ENCODE measurements around the gene SWT1. TPM values are rescaled to one million over a fixed set of nuclear protein-coding genes. Genes with fewer than 3 reads are reported as not detected.
"Not testable (repeated sequence)": the region's sequence is repeated elsewhere in the genome, so short reads cannot be mapped to it uniquely, and the experiment has no call there.

Gene SWT1
- total RNA-seq, 2 donors from 2014 or later = 7.3 to 14.3 TPM

DNA sequence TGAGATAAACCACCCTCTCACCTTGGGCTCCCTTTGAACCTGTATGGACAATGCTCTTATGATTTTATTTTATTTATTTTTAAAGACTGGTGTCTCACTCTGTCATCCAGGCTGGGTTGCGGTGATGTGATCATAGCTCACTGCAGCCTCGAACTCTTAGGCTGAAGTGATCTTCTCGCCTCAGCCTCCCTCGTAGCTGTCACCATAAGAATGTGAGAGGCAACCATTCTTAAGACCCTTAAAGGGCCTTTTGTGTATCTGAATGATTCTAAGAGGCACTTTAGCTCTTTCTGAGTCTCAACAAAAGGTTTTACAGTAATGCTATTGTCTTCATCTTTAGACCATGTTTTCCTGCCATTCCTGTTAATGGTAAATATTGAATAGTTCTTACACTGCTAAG lies 93.1 kb downstream of the SWT1 start:
- intact Hi-C loops (cut with DNase I) = no loop called here
- H3K9me3 ChIP-seq = no peaks in the 10 kb centered on the region
- 91% methylated on average over 4 of the region's 4 CpGs for WGBS

GRCh38 chr1:185251928-185252327 lies 95.0 kb downstream of the SWT1 start:
- H3K4me3 ChIP-seq; H3K9me3 ChIP-seq; H3K36me3 ChIP-seq; H3K4me1 ChIP-seq (replicated peaks); H3K27ac ChIP-seq; intact Hi-C loops (cut with DNase I); H3K27me3 ChIP-seq (replicated peaks; ENCODE audit: insufficient read depth); DNase-seq (ENCODE audit: low spot score): not testable (repeated sequence)
- WGBS = 98% methylated on average over 3 of the region's 4 CpGs

More for the DNA sequence above, 93.1 kb downstream of the SWT1 start:
- Histone ChIP-seq H3K4me1 (replicated peaks) (no peaks in the 10 kb centered on the region), H3K27me3 (replicated peaks; ENCODE audit: insufficient read depth) (no peaks in the 10 kb centered on the region), H3K36me3 (no peaks in the 10 kb centered on the region), H3K4me3 (no peak overlapping the region), H3K27ac (no peak overlapping the region)
- TF ChIP-seq POLR2A (IDR thresholded peaks at IDR 0.05) (no peak), CTCF (IDR thresholded peaks at IDR 0.05) (no peak), POLR2AphosphoS5 (IDR thresholded peaks at IDR 0.05) (no peak)
- no peak for DNase-seq (ENCODE audit: low spot score)

DNA sequence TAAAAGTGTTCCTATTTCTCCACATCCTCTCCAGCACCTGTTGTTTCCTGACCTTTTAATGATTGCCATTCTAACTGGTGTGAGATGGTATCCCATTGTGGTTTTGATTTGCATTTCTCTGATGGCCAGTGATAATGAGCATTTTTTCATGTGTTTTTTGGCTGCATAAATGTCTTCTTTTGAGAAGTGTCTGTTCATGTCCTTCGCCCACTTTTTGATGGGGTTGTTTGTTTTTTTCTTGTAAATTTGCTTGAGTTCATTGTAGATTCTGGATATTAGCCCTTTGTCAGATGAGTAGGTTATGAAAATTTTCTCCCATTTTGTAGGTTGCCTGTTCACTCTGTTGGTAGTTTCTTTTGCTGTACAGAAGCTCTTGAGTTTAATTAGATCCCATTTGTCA lies 95.4 kb downstream of the SWT1 start:
- 60% methylated on average over 1 of the region's 1 CpG for WGBS

DNA sequence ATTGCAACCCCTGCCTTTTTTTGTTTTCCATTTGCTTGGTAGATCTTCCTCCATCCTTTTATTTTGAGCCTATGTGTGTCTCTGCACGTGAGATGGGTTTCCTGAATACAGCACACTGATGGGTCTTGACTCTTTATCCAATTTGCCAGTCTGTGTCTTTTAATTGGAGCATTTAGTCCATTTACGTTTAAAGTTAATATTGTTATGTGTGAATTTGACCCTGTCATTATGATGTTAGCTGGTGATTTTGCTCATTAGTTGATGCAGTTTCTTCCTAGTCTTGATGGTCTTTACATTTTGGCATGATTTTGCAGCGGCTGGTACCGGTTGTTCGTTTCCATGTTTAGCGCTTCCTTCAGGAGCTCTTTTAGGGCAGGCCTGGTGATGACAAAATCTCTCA lies 98.6 kb downstream of the SWT1 start:
- H3K36me3 ChIP-seq; DNase-seq (ENCODE audit: low spot score); H3K9me3 ChIP-seq; intact Hi-C loops (cut with DNase I); H3K4me3 ChIP-seq; H3K27me3 ChIP-seq (replicated peaks; ENCODE audit: insufficient read depth); H3K27ac ChIP-seq; H3K4me1 ChIP-seq (replicated peaks): not testable (repeated sequence)
- 98% methylated on average over 5 of the region's 6 CpGs for WGBS

More for the DNA sequence above, 95.4 kb downstream of the SWT1 start:
- H3K4me3 ChIP-seq; H3K27ac ChIP-seq; H3K4me1 ChIP-seq (replicated peaks); DNase-seq (ENCODE audit: low spot score); H3K9me3 ChIP-seq; intact Hi-C loops (cut with DNase I); H3K36me3 ChIP-seq; H3K27me3 ChIP-seq (replicated peaks; ENCODE audit: insufficient read depth): not testable (repeated sequence)

DNA sequence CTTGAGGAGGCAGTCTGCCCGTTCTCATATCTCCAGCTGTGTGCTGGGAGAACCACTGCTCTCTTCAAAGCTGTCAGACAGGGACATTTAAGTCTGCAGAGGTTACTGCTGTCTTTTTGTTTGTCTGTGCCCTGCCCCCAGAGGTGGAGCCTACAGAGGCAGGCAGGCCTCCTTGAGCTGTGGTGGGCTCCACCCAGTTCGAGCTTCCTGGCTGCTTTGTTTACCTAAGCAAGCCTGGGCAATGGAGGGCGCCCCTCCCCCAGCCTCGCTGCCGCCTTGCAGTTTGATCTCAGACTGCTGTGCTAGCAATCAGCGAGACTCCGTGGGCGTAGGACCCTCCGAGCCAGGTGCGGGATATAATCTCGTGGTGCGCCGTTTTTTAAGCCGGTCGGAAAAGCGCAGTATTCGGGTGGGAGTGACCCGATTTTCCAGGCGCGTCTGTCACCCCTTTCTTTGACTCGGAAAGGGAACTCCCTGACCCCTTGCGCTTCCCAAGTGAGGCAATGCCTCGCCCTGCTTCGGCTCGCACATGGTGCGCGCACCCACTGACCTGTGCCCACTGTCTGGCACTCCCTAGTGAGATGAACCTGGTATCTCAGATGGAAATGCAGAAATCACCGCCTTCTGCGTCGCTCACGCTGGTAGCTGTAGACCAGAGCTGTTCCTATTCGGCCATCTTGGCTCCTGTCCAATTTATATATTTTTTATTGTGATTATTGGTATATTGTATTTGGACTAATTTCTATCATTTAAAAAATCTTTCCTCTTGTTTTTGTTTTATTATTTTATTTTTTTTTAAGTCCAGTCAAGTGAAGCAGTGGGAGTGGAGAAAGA lies 100.4 kb downstream of the SWT1 start:
- H3K4me1 ChIP-seq (replicated peaks); H3K27ac ChIP-seq; H3K4me3 ChIP-seq; intact Hi-C loops (cut with DNase I); H3K9me3 ChIP-seq; H3K27me3 ChIP-seq (replicated peaks; ENCODE audit: insufficient read depth); DNase-seq (ENCODE audit: low spot score); H3K36me3 ChIP-seq: not testable (repeated sequence)
- WGBS = 92% methylated on average over 20 of the region's 32 CpGs

DNA sequence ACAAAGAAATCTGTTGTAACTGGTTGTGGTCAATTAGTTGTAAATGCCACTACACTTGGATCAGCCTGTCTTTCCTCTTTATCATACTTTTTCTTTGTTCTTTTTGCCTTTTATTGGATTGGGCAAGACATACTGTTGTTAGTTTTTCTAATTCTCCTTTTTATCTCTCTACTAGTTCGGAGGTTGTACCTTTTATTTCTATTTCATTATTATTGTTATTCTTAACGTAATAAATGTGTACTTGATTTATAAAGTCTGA lies 100.9 kb downstream of the SWT1 start:
- Histone ChIP-seq H3K9me3 (no peaks in the 10 kb centered on the region), H3K27me3 (replicated peaks; ENCODE audit: insufficient read depth) (no peaks in the 10 kb centered on the region), H3K36me3 (no peaks in the 10 kb centered on the region), H3K27ac (no peak overlapping the region), H3K4me3 (no peak overlapping the region), H3K4me1 (replicated peaks) (no peaks in the 10 kb centered on the region)
- no peak for DNase-seq (ENCODE audit: low spot score)
- 32% methylated on average over 2 of the region's 2 CpGs for WGBS
- intact Hi-C loops (cut with DNase I) = no loop called here
- TF ChIP-seq CTCF (IDR thresholded peaks at IDR 0.05) = no peak
- no peak for TF ChIP-seq POLR2A (IDR thresholded peaks at IDR 0.05)
- TF ChIP-seq POLR2AphosphoS5 (IDR thresholded peaks at IDR 0.05) = no peak

- TF ChIP-seq POLR2AphosphoS5 (IDR thresholded peaks at IDR 0.05) = no peak
- TF ChIP-seq POLR2A (IDR thresholded peaks at IDR 0.05) = no peak
- H3K27ac ChIP-seq = no peak overlapping the region
- intact Hi-C loops (cut with DNase I) = no loop called here
- no peak for DNase-seq (ENCODE audit: low spot score)
- no peaks in the 10 kb centered on the region for H3K9me3 ChIP-seq
- H3K27me3 ChIP-seq (replicated peaks; ENCODE audit: insufficient read depth) = no peaks in the 10 kb centered on the region
- H3K36me3 ChIP-seq = no peaks in the 10 kb centered on the region
- no peak overlapping the region for H3K4me3 ChIP-seq
- WGBS = 89% methylated on average over 1 of the region's 1 CpG
- H3K4me1 ChIP-seq (replicated peaks) = no peaks in the 10 kb centered on the region
Measured at GRCh38 chr1:185258676-185259075, 101.7 kb downstream of the SWT1 start.

Data from prostate gland (tissue), 2 donors.